Panc1 (cell line): Measurements from ENCODE around the gene PLCD1. TPM values are rescaled to one million over a fixed set of nuclear protein-coding genes. Genes with fewer than 3 reads are reported as not detected.
A peak's percentile ranks its signal among the peaks of the same experiment; 100 is the strongest.

ENCODE experiments used
- ATAC-seq: fragments of 200-7000 bp; cut with Tn5 transposase; 2 replicates; pipeline ENCODE4 v1.9.1; 2020; ENCODE audit warnings: mild to moderate bottlenecking, moderate library complexity
- BruUV-seq: library from RNA; stranded (reverse); fragments of 400-500 nt; replicated peaks from 2 replicates; lab custom pipeline; 2021; lab: Mats Ljungman, UMichigan
- CTCF ChIA-PET: fragments of 300-600 bp; sonication (Branson Sonifier 250); formaldehyde crosslinking; loops from one replicate; lab custom pipeline; 2022; ENCODE audit warnings: antibody characterized with exemption; lab: Charles Lee
- POLR2A ChIA-PET: fragments of 300-600 bp; sonication (Branson Sonifier 250); formaldehyde crosslinking; loops from one replicate; lab custom pipeline; 2022; ENCODE audit warnings: antibody characterized with exemption; lab: Charles Lee
- DNase-seq: peaks from one replicate; pipeline ENCODE4 v3.0.0-alpha.2; 2010; ENCODE audit warnings: low read depth, low spot score
- H3K27ac ChIP-seq: 2 replicates; pipeline ENCODE4 v1.5.1; 2011; ENCODE audit warnings: mild to moderate bottlenecking, low read length, inconsistent platforms
- H3K27me3 ChIP-seq: fragments of 200-500 bp; sonication (Bioruptor generic); 2 replicates; pipeline ENCODE4 v1.6.0; 2014; ENCODE audit warnings: low read length, inconsistent platforms; ENCODE audit not compliant: control insufficient read depth, insufficient read depth
- H3K36me3 ChIP-seq: fragments of 200-500 bp; sonication (Bioruptor generic); 2 replicates; pipeline ENCODE4 v1.5.1; 2014; ENCODE audit warnings: inconsistent platforms, mild to moderate bottlenecking, low read length, moderate library complexity; ENCODE audit not compliant: control insufficient read depth, insufficient read depth
- H3K4me1 ChIP-seq: 2 replicates; pipeline ENCODE4 v1.5.1; 2011; ENCODE audit warnings: inconsistent platforms, mild to moderate bottlenecking, low read length, moderate library complexity; ENCODE audit not compliant: control insufficient read depth, insufficient read depth
- H3K4me3 ChIP-seq, 2 experiments: 2 replicates each; pipeline ENCODE4 v1.5.1; 2011 to 2012; ENCODE audit warnings: low read depth in 2 of 2, low read length in 2 of 2, mild to moderate bottlenecking in 2 of 2, inconsistent platforms in 1 of 2, moderate library complexity in 1 of 2
- H3K9me3 ChIP-seq: fragments of 200-500 bp; sonication (Bioruptor generic); 2 replicates; pipeline ENCODE4 v1.5.1; 2014; ENCODE audit warnings: low read depth, mild to moderate bottlenecking, inconsistent platforms, low read length, moderate library complexity; ENCODE audit not compliant: control insufficient read depth, insufficient read depth
- POLR2AphosphoS5 ChIP-seq: IDR thresholded peaks from 2 replicates; pipeline ENCODE4 v1.6.1; 2012; ENCODE audit warnings: mild to moderate bottlenecking, low read depth, low read length, moderate library complexity
- SIN3A ChIP-seq: IDR thresholded peaks from 2 replicates; pipeline ENCODE4 v1.6.1; 2012; ENCODE audit warnings: low read depth, mild to moderate bottlenecking, low read length, moderate library complexity, borderline replicate concordance; ENCODE audit not compliant: insufficient read depth
- TCF7L2 ChIP-seq: IDR thresholded peaks from 2 replicates; pipeline ENCODE4 v1.6.1; 2011; ENCODE audit warnings: mild to moderate bottlenecking, low read depth, low read length, inconsistent platforms
- in situ Hi-C: cut with HindIII; loops from 2 replicates; pipeline ENCODE4 v1.10.0; 2016; ENCODE audit warnings: low sequenced_read_pairs, low pct_unique_long_range_greater_than_20kb
- intact Hi-C: fragments of 100-400 bp; cut with micrococcal nuclease; formaldehyde crosslinking; loops from one replicate; pipeline ENCODE4 v1.10.0; 2022; ENCODE audit not compliant: unreplicated experiment
- total RNA-seq: library from RNA; stranded (reverse); gene quantifications from one replicate; pipeline ENCODE4 v1.2.1, GENCODE V29; 2021; ENCODE audit not compliant: unreplicated experiment
- TF ChIP-seq, protein P1 (sequence below), 2 experiments: IDR thresholded peaks; 2 replicates each; pipeline ENCODE4 v1.6.1; 2011 to 2012; ENCODE audit warnings: low read depth in 2 of 2, control low read depth in 1 of 2, low read length in 1 of 2, mild to moderate bottlenecking in 1 of 2, moderate library complexity in 1 of 2; ENCODE audit not compliant: insufficient read depth in 1 of 2
- TF ChIP-seq, protein P2 (sequence below): fragments of 450-650 bp; IDR thresholded peaks from 2 replicates; pipeline ENCODE4 v1.5.1; 2017; ENCODE audit warnings: mild to moderate bottlenecking

The PLCD1 gene
- total RNA-seq, 1 experiment from 2014 or later: 1.8 TPM

DNA sequence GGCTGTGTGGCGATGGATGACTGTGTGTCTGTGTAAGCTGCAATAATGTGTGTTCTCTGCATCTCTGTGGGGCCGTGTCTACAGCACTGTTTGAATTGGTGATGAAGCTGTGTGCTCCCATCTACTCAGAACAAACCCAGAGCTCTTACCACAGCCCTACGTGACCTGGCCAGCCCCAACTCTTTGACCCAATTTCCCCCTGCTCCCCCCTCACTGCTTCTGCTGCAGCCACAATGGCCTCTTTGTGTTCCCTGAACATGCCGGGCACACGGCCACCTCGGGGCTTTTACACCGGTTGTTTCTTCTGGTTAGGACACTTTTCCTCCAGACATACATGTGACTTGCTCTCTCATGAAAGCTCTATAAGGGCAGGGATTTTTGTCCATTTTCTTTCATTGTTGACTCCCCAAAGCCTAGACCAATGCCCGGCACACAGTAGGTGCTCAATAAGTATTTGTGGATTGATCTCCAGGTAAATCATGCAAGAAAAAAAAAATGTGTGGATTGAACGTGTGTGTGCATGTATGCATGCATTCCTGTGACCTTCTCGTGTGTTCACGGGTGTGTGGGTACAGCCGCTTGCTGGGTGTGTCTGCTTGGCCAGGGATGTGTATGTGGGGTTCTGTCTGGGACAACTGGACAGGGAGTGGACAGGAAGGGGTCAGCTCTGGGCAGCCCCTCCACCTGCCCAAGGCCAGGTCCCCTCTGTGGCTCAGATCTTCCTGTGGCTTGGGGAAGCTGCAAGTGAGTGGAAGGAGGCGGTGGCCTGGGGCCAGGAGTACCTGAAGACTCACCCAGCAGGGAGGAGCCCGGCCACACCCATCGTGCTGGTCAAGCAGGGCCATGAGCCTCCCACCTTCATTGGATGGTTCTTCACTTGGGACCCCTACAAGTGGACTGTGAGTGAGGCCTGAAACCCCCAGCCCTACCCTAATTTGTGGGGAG lies 24.1 kb downstream of the PLCD1 start:
- DNase-seq (no peak), ATAC-seq (no peak)
- Histone ChIP-seq H3K4me3 (no peak overlapping the region), H3K36me3 (no peaks in the 10 kb centered on the region), H3K27me3 (no peaks in the 10 kb centered on the region), H3K9me3 (no peaks in the 10 kb centered on the region), H3K27ac (no peak overlapping the region), H3K4me1 (no peaks in the 10 kb centered on the region)
- ChIA-PET CTCF (no interaction called here), POLR2A (no interaction called here)
- TF ChIP-seq, protein P1, sequence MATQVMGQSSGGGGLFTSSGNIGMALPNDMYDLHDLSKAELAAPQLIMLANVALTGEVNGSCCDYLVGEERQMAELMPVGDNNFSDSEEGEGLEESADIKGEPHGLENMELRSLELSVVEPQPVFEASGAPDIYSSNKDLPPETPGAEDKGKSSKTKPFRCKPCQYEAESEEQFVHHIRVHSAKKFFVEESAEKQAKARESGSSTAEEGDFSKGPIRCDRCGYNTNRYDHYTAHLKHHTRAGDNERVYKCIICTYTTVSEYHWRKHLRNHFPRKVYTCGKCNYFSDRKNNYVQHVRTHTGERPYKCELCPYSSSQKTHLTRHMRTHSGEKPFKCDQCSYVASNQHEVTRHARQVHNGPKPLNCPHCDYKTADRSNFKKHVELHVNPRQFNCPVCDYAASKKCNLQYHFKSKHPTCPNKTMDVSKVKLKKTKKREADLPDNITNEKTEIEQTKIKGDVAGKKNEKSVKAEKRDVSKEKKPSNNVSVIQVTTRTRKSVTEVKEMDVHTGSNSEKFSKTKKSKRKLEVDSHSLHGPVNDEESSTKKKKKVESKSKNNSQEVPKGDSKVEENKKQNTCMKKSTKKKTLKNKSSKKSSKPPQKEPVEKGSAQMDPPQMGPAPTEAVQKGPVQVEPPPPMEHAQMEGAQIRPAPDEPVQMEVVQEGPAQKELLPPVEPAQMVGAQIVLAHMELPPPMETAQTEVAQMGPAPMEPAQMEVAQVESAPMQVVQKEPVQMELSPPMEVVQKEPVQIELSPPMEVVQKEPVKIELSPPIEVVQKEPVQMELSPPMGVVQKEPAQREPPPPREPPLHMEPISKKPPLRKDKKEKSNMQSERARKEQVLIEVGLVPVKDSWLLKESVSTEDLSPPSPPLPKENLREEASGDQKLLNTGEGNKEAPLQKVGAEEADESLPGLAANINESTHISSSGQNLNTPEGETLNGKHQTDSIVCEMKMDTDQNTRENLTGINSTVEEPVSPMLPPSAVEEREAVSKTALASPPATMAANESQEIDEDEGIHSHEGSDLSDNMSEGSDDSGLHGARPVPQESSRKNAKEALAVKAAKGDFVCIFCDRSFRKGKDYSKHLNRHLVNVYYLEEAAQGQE (IDR thresholded peaks at IDR 0.05; ENCODE audit: insufficient read depth in 1 of 2, low read depth in 2 of 2, low read length in 1 of 2): no peak
- no peak for TF ChIP-seq POLR2AphosphoS5
- no peak for TF ChIP-seq TCF7L2
- no peak for TF ChIP-seq SIN3A
- TF ChIP-seq, protein P2, sequence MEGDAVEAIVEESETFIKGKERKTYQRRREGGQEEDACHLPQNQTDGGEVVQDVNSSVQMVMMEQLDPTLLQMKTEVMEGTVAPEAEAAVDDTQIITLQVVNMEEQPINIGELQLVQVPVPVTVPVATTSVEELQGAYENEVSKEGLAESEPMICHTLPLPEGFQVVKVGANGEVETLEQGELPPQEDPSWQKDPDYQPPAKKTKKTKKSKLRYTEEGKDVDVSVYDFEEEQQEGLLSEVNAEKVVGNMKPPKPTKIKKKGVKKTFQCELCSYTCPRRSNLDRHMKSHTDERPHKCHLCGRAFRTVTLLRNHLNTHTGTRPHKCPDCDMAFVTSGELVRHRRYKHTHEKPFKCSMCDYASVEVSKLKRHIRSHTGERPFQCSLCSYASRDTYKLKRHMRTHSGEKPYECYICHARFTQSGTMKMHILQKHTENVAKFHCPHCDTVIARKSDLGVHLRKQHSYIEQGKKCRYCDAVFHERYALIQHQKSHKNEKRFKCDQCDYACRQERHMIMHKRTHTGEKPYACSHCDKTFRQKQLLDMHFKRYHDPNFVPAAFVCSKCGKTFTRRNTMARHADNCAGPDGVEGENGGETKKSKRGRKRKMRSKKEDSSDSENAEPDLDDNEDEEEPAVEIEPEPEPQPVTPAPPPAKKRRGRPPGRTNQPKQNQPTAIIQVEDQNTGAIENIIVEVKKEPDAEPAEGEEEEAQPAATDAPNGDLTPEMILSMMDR: no peak
- BruUV-seq: no TSS peak
- intact Hi-C loops (no loop called here), in situ Hi-C loops (no loop called here)

DNA sequence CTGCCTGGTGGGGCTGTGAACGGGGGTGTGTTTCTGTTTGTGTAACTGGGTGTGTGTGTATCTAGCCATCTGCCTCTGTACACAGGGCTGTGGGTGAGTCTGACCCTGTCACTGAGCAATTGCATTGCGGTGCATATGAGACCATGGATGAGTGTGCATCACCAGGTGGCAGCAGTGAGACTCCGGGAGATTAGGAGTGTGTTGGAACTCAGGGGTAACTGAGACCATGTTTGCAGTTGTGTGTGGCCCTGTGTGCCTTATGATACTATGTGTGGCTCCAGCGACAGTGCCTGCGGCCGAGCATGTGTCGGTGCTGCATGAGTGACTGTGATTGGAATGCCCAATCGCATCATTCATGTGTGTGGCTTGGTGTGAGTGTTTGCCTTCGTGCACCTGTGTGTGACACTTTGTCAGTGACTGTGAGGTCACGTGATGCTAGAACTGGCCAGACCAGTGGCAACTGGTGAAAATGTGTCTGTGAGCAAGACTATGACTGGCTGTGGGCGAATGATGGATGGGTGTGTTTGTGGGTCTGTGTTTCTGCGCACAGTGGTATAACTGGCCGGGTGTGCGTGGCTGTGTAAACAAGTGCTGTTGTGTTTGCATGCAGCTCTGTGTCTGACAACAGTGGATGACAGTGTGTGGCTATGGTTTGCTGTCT lies 24.9 kb downstream of the PLCD1 start:
- Histone ChIP-seq H3K4me3 (no peak overlapping the region), H3K27me3 (no peaks in the 10 kb centered on the region), H3K36me3 (no peaks in the 10 kb centered on the region), H3K27ac (no peak overlapping the region), H3K9me3 (no peaks in the 10 kb centered on the region), H3K4me1 (no peaks in the 10 kb centered on the region)
- ChIA-PET CTCF (interaction anchor here (0.9 kb wide), 1 partner anchor 55 kb away, joined by 4 read pairs; no protein-coding TSS in a partner anchor), POLR2A (no interaction called here)
- intact Hi-C loops: no loop called here
- BruUV-seq: no TSS peak
- TF ChIP-seq, protein P2: peak; percentile 80
- TF ChIP-seq POLR2AphosphoS5: no peak
- no peak for TF ChIP-seq SIN3A
- TF ChIP-seq TCF7L2: no peak
- TF ChIP-seq, protein P1 (IDR thresholded peaks at IDR 0.05; ENCODE audit: insufficient read depth in 1 of 2, low read depth in 2 of 2, low read length in 1 of 2): no peak
- peak; percentile 85 for ATAC-seq
- no peak for DNase-seq
- in situ Hi-C loops: no loop called here
